SK-N-SH treated with all-trans-retinoic acid at 6 μM for 48 hours (cell line): ENCODE results near the gene SGCA.

Experiments
- ATAC-seq: fragments of 200-7000 bp; cut with Tn5 transposase; 3 replicates; pipeline ENCODE4 v1.9.1; 2020; ENCODE audit warnings: mild to moderate bottlenecking, moderate library complexity
- ARNTL ChIP-seq: fragments of 450-650 bp; formaldehyde crosslinking; IDR thresholded peaks from 2 replicates; pipeline ENCODE4 v1.5.0; 2020; ENCODE audit warnings: low read depth, mild to moderate bottlenecking, moderate library complexity, borderline replicate concordance
- CREB5 ChIP-seq: fragments of 250-450 bp; sonication (Bioruptor Pico); IDR thresholded peaks from 2 replicates; pipeline ENCODE4 v1.5.1; 2020; ENCODE audit warnings: low read depth, mild to moderate bottlenecking, moderate library complexity
- CSDC2 ChIP-seq: fragments of 250-450 bp; sonication (Bioruptor Pico); IDR thresholded peaks from 2 replicates; pipeline ENCODE4 v1.5.0; 2020; ENCODE audit warnings: mild to moderate bottlenecking, moderate library complexity
- CSRNP3 ChIP-seq: fragments of 250-450 bp; sonication (Bioruptor Pico); IDR thresholded peaks from 2 replicates; pipeline ENCODE4 v1.5.1; 2021; ENCODE audit warnings: mild to moderate bottlenecking, moderate library complexity
- ESRRG ChIP-seq: fragments of 250-450 bp; sonication (Bioruptor Pico); IDR thresholded peaks from 2 replicates; pipeline ENCODE4 v1.6.1; 2021; ENCODE audit warnings: mild to moderate bottlenecking
- GLIS3 ChIP-seq: fragments of 250-450 bp; sonication (Bioruptor Pico); IDR thresholded peaks from 2 replicates; pipeline ENCODE4 v1.5.0; 2020; ENCODE audit warnings: mild to moderate bottlenecking, moderate library complexity
- ISL1 ChIP-seq: fragments of 250-450 bp; sonication (Bioruptor Pico); IDR thresholded peaks from 2 replicates; pipeline ENCODE4 v2.1.2; 2022; ENCODE audit warnings: mild to moderate bottlenecking, moderate library complexity
- OSR1 ChIP-seq: fragments of 250-450 bp; sonication (Bioruptor Pico); IDR thresholded peaks from 2 replicates; pipeline ENCODE4 v1.8.0; 2022; ENCODE audit warnings: moderate library complexity, mild to moderate bottlenecking, inconsistent platforms
- PATZ1 ChIP-seq: fragments of 250-450 bp; sonication (Bioruptor Pico); IDR thresholded peaks from 2 replicates; pipeline ENCODE4 v1.8.0; 2020; ENCODE audit warnings: mild to moderate bottlenecking, moderate library complexity, borderline replicate concordance
- POU6F1 ChIP-seq: fragments of 250-450 bp; sonication (Bioruptor Pico); IDR thresholded peaks from 2 replicates; pipeline ENCODE4 v1.8.0; 2021; ENCODE audit warnings: low read depth, mild to moderate bottlenecking, moderate library complexity, borderline replicate concordance
- PPARA ChIP-seq: fragments of 250-450 bp; sonication (Bioruptor Pico); IDR thresholded peaks from 2 replicates; pipeline ENCODE4 v1.5.0; 2020; ENCODE audit warnings: mild to moderate bottlenecking, borderline replicate concordance
- RARB ChIP-seq: fragments of 250-450 bp; sonication (Bioruptor Pico); IDR thresholded peaks from 2 replicates; pipeline ENCODE4 v1.8.0; 2021; ENCODE audit warnings: mild to moderate bottlenecking, moderate library complexity
- TCF4 ChIP-seq: fragments of 250-450 bp; sonication (Bioruptor Pico); IDR thresholded peaks from 2 replicates; pipeline ENCODE4 v1.8.0; 2021; ENCODE audit warnings: mild to moderate bottlenecking, moderate library complexity, borderline replicate concordance
- TSHZ2 ChIP-seq: fragments of 250-450 bp; sonication (Bioruptor Pico); IDR thresholded peaks from 2 replicates; pipeline ENCODE4 v1.5.0; 2020; ENCODE audit warnings: mild to moderate bottlenecking, moderate library complexity
- ZC3H10 ChIP-seq: fragments of 250-450 bp; sonication (Bioruptor Pico); IDR thresholded peaks from 2 replicates; pipeline ENCODE4 v1.5.1; 2021; ENCODE audit warnings: mild to moderate bottlenecking, moderate library complexity
- ZFP3 ChIP-seq: fragments of 250-450 bp; sonication (Bioruptor Pico); IDR thresholded peaks from 2 replicates; pipeline ENCODE4 v1.5.0; 2020; ENCODE audit warnings: mild to moderate bottlenecking, moderate library complexity
- ZFP30 ChIP-seq: fragments of 450-650 bp; formaldehyde crosslinking; IDR thresholded peaks from 2 replicates; pipeline ENCODE4 v1.5.0; 2022; ENCODE audit warnings: mild to moderate bottlenecking, moderate library complexity
- ZNF565 ChIP-seq: fragments of 450-650 bp; formaldehyde crosslinking; conservative IDR thresholded peaks from 2 replicates; pipeline ENCODE4 v1.5.0; 2020; ENCODE audit warnings: low read depth, mild to moderate bottlenecking, moderate library complexity
- ZNF70 ChIP-seq: fragments of 450-650 bp; formaldehyde crosslinking; IDR thresholded peaks from 2 replicates; pipeline ENCODE4 v1.5.0; 2020; ENCODE audit warnings: mild to moderate bottlenecking, moderate library complexity
- ZNF8 ChIP-seq: fragments of 450-650 bp; formaldehyde crosslinking; IDR thresholded peaks from 2 replicates; pipeline ENCODE4 v1.5.0; 2020; ENCODE audit warnings: mild to moderate bottlenecking, moderate library complexity

Gene SGCA

GRCh38 chr17:50136096-50136687 is 29.6 kb upstream of the SGCA start:
- TF ChIP-seq PATZ1 (CRISPR knock-in tag) (no peak), TSHZ2 (CRISPR knock-in tag) (no peak), ESRRG (CRISPR knock-in tag) (no peak), ISL1 (CRISPR knock-in tag) (no peak), PPARA (CRISPR knock-in tag) (no peak), ZNF565 (CRISPR knock-in tag) (no peak), POU6F1 (CRISPR knock-in tag) (no peak), TCF4 (CRISPR knock-in tag) (no peak), GLIS3 (CRISPR knock-in tag) (no peak), CSDC2 (no peak), ZNF8 (CRISPR knock-in tag) (no peak), ARNTL (CRISPR knock-in tag) (no peak), OSR1 (CRISPR knock-in tag) (no peak), RARB (no peak), ZNF70 (CRISPR knock-in tag) (no peak), ZFP3 (CRISPR knock-in tag) (no peak), CREB5 (CRISPR knock-in tag) (no peak), ZC3H10 (no peak), ZFP30 (CRISPR knock-in tag) (no peak)
- TF ChIP-seq, all 23 proteins: peak for 0

GRCh38 chr17:50137042-50137441 is 28.8 kb upstream of the SGCA start:
- ATAC-seq, result no peak
- TF ChIP-seq PATZ1 (CRISPR knock-in tag) (no peak), RARB (no peak), ZFP30 (CRISPR knock-in tag) (no peak), CSRNP3 (CRISPR knock-in tag) (no peak), GLIS3 (CRISPR knock-in tag) (no peak), ZC3H10 (no peak), ZNF70 (CRISPR knock-in tag) (no peak), CREB5 (CRISPR knock-in tag) (no peak)
- TF ChIP-seq, all 23 proteins: peak for 0

More at GRCh38 chr17:50136096-50136687, 29.6 kb upstream of the SGCA start:
- no peak for ATAC-seq
